Activated naive CD8-positive, alpha-beta T cell treated with anti-CD3 and anti-CD28 coated beads, Interleukin-2, amount 50 U/mL, for 24 hours (primary cell): ENCODE measurements around the gene SEL1L2.

Experiments used
- ATAC-seq: fragments of 150-1000 bp; cut with Tn5 transposase; one replicate; pipeline ENCODE4 v1.10.0; 2021
- DNase-seq: peaks from one replicate; pipeline ENCODE4 v3.0.0; 2021
- H3K27ac Mint-ChIP-seq: one replicate; pipeline ENCODE4 v1.8.0; 2021; ENCODE audit warnings: mild to moderate bottlenecking, mixed read lengths
- H3K27me3 Mint-ChIP-seq: one replicate; pipeline ENCODE4 v1.8.0; 2021; ENCODE audit warnings: mixed read lengths
- H3K36me3 Mint-ChIP-seq: one replicate; pipeline ENCODE4 v1.8.0; 2021; ENCODE audit warnings: low read depth, mixed read lengths
- H3K4me1 Mint-ChIP-seq: one replicate; pipeline ENCODE4 v1.8.0; 2021; ENCODE audit warnings: mixed read lengths
- H3K4me3 Mint-ChIP-seq: one replicate; pipeline ENCODE4 v1.8.0; 2021; ENCODE audit warnings: mild to moderate bottlenecking, moderate library complexity, mixed read lengths
- H3K9me3 Mint-ChIP-seq: one replicate; pipeline ENCODE4 v1.8.0; 2021; ENCODE audit warnings: mixed read lengths

Gene SEL1L2

DNA sequence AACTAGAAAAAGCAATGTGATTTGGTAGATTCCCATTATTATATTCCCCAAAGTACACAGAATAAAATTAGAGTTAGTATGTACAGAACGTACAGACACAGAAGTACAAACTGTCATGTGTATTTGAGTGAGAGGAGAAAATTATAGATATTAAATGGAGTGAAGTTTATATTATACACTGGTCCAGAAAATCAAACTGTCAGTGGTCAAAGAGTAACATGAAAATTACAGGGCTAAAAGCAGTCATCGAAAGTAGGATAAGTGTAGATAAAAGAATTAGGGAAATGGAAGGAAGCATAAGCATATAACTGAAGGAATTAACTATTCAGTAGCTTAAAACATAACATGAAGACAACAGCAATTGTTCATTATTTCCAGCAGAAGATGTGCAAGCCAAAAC is 30.3 kb downstream of the SEL1L2 start:
- H3K4me1 Mint-ChIP-seq: no peaks in the 10 kb centered on the region
- H3K9me3 Mint-ChIP-seq: no peaks in the 10 kb centered on the region
- no peak overlapping the region for H3K27ac Mint-ChIP-seq
- no peak for DNase-seq
- H3K36me3 Mint-ChIP-seq: no peaks in the 10 kb centered on the region
- H3K4me3 Mint-ChIP-seq: no peak overlapping the region
- no peak for ATAC-seq
- no peaks in the 10 kb centered on the region for H3K27me3 Mint-ChIP-seq

DNA sequence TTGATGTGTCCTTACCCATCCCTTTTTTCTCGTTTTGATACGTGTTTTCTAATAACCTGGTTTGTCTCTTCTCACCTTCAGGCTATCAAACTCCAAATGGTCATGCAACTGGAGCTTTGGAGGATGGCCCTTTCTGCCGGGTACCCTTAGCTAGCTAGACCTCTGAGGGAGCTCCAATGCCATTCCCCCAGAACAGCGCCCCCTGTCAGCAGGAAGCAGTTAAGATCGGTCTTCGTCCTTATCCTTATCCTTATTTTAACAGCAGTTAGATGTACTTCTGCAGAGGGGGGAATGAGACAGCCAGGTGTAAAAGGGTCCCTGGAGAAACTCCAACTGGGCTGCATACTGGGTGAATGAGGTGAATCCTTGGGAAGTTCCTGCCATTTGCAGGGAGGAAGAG is 37.2 kb downstream of the SEL1L2 start:
- peaks cover 6% of the 10 kb centered on the region for H3K9me3 Mint-ChIP-seq
- ATAC-seq: no peak

DNA sequence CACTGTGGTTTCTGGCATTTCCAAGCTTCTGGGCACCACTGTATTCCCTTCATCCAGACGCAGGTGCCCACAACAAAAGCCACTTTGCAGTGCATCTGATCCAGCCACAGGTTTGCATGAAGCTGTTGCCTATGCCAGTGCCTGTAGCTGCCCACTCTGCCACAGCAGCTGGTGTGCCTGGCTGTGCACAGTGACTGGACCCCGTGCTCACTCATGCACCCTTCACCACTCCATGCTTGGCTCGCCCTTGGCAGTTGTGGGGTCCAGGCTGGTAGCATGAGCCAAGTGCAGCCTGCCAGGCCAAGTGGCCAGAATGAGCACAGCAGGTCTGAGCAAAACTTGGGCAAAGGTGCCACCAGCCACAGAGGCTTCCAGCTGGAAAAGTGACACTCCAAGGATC is 42.7 kb downstream of the SEL1L2 start:
- Mint-ChIP-seq H3K36me3 (no peaks in the 10 kb centered on the region), H3K9me3 (no peaks in the 10 kb centered on the region), H3K4me3 (no peak overlapping the region), H3K27me3 (no peaks in the 10 kb centered on the region), H3K4me1 (no peaks in the 10 kb centered on the region), H3K27ac (no peak overlapping the region)
- DNase-seq: no peak
- ATAC-seq: no peak

More for the DNA sequence above, 37.2 kb downstream of the SEL1L2 start:
- H3K36me3 Mint-ChIP-seq: no peaks in the 10 kb centered on the region
- no peak overlapping the region for H3K27ac Mint-ChIP-seq
- no peaks in the 10 kb centered on the region for H3K27me3 Mint-ChIP-seq
- no peaks in the 10 kb centered on the region for H3K4me1 Mint-ChIP-seq
- H3K4me3 Mint-ChIP-seq: no peak overlapping the region
- no peak for DNase-seq

DNA sequence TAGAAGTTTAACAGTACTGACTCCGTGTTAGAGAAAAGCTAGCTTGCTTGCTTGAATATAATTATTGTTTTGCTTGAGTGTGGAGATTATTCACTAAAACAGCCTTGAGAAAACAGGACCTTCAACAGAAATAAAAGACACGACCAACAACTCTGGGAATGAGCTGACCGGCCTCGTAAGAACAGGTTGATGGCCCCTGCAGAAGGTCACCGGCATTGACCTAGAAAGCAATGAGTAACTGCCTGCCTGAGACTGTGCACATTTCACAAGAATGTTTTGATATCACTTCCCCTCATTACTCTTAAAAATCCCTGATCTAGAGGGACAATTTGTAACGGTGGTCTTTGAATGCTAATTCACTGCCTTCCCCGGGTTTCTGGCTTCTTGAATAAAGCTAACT is 49.4 kb downstream of the SEL1L2 start:
- ATAC-seq (no peak), DNase-seq (no peak)
- no peak overlapping the region for H3K4me3 Mint-ChIP-seq
- H3K27me3 Mint-ChIP-seq: no peaks in the 10 kb centered on the region
- H3K36me3 Mint-ChIP-seq: no peaks in the 10 kb centered on the region
- H3K27ac Mint-ChIP-seq: no peak overlapping the region
- no peaks in the 10 kb centered on the region for H3K4me1 Mint-ChIP-seq
- no peaks in the 10 kb centered on the region for H3K9me3 Mint-ChIP-seq

DNA sequence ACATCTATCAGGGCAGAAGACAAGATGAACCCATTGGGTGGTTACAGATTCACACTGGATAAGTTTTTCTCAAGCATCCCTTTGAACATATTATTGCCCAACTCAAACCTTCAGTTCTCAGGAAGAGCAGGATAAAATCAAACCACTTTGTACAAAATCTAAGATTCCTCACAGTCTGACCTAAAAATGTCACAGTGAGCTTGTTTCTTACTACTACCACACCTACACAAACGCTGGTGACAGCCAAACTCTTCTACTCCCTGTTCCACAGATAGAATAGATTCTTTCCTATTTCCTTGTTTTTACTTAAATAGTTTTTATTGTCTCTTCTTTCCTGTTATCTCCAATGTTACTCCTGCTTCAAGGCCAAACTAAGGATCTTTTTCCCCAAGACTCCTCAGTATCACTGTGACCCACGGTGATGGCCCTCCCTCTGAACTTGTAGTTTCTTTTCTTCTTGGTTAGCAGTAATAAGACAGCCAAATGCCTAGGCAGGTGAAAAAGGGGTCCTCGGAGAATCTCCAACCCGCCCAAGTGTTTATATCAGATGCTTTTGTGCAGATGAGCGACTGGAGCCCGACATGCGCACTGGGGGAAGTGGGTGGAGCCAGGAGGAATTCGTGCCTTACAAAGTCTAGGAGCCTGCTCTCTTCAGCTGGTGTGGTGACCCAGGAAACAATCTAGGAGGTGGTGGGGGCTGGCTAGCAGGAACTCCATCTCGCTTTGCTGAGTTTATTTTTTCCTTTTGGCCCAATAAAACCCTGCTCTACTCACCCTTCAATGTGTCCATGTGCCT is 53.4 kb downstream of the SEL1L2 start:
- Mint-ChIP-seq H3K4me1 (no peaks in the 10 kb centered on the region), H3K27ac (no peak overlapping the region), H3K36me3 (no peaks in the 10 kb centered on the region), H3K27me3 (no peaks in the 10 kb centered on the region), H3K9me3 (no peaks in the 10 kb centered on the region), H3K4me3 (no peak overlapping the region)
- DNase-seq: no peak
- ATAC-seq: no peak

DNA sequence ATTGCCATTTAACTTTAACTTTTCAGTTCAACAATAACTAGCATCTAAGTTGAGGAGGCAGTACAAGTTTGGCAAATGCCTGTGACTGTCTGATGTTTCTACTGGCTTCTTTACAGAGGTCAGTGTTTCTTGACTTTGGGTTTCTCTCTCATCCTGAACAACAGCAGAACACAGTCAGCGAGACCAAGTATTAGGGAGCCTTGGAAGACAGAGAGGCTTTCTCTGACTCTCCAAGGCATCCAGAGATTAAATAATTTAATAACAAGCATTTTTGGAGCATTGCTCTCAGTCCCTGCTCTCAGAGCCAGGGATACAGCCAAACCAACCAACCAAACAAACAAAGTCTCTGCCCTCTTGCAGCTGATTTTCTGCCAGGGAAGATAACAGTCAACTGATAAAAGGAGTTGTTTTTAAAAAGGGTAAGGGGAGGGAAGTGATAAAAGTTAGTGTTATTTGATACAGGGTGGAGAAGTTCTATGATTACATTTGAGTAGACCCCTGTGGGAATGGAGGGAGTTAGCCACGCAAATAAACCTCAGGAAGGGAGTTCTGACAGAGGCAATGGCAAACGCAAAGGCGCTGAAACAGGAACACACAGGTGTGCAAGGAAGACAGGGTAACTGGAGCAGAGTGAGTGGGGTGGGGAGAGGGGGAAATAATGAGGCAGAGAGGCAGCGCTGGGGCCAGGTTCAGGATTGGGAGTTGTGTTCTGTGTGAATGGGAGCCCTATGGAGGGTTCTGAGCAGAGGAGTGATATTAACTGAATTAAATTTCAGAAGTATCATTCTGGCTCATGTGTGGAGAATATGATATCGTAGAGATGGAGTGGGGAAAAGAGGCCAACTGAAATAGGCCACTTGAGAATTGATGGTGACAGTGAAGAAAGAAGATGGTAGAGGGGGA is 55.2 kb downstream of the SEL1L2 start:
- H3K4me3 Mint-ChIP-seq: no peak overlapping the region
- H3K27ac Mint-ChIP-seq: no peak overlapping the region
- no peaks in the 10 kb centered on the region for H3K9me3 Mint-ChIP-seq
- H3K36me3 Mint-ChIP-seq: no peaks in the 10 kb centered on the region
- DNase-seq (no peak), ATAC-seq (no peak)
- H3K27me3 Mint-ChIP-seq: no peaks in the 10 kb centered on the region
- no peaks in the 10 kb centered on the region for H3K4me1 Mint-ChIP-seq

DNA sequence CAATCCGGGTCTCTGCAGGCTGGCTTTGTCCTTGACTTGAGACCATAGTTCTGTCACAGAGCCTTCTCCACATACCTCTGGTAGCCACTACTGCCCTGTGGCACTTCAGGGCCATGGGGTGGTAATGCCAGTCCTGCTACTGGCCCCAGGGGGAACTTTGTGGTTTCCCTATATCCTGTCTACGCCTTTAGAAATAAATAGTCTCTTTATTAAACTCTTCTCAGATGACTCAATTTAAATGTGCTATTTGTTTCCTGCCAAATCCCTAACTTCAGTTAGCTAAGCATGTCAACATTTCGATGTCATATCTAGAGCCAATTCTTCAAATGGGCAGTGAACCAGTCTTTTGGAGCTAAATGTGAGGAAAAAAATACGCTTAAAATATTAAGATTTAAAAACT is 60.1 kb downstream of the SEL1L2 start:
- H3K4me1 Mint-ChIP-seq: no peaks in the 10 kb centered on the region
- H3K36me3 Mint-ChIP-seq: no peaks in the 10 kb centered on the region
- no peak overlapping the region for H3K4me3 Mint-ChIP-seq
- DNase-seq: no peak
- no peak overlapping the region for H3K27ac Mint-ChIP-seq
- no peaks in the 10 kb centered on the region for H3K9me3 Mint-ChIP-seq
- no peak for ATAC-seq
- H3K27me3 Mint-ChIP-seq: no peaks in the 10 kb centered on the region

DNA sequence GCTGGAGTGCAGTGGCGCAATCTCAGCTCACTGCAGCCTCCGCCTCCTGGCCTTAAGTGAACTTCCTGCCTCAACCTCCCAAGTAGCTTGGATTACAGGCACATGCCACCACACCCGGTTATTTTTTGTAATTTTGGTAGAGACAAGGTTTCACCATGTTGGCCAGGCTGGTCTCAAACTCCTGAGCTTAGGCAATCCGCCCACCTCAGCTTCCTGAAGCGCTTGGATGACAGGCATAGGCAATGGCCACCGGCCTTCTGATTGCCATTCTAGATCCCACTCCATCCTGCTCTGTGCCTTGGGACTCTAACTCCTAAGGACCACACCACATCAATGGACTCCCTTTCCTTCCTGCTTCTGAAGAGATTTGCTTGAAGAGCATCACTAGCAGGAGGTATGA is 60.6 kb downstream of the SEL1L2 start:
- H3K27me3 Mint-ChIP-seq: peaks cover 2% of the 10 kb centered on the region
- H3K27ac Mint-ChIP-seq: no peak overlapping the region
- H3K4me1 Mint-ChIP-seq: no peaks in the 10 kb centered on the region
- H3K9me3 Mint-ChIP-seq: no peaks in the 10 kb centered on the region
- H3K4me3 Mint-ChIP-seq: no peak overlapping the region
- DNase-seq (no peak), ATAC-seq (no peak)
- no peaks in the 10 kb centered on the region for H3K36me3 Mint-ChIP-seq

DNA sequence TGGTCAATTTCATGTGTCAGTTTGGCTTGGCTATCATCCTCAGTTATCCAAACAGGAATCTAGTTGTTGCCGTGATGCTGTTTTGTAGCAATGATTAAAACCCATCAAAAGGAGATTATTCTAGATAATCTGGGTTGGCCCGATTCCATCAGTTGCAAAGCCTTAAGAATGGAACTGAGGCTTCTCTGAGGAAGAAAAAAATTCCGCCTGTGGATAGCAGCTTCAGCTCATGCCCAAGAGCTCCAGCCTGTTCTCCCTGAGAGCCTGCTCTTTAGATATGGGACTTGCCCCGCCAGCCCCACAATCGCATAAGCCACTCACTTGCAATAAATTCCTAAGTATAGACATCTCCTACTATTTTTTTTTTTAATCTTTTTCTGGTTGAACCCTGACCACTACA is 61.5 kb downstream of the SEL1L2 start:
- no peak overlapping the region for H3K27ac Mint-ChIP-seq
- peaks cover 2% of the 10 kb centered on the region for H3K27me3 Mint-ChIP-seq
- H3K36me3 Mint-ChIP-seq: no peaks in the 10 kb centered on the region
- ATAC-seq (no peak), DNase-seq (no peak)
- H3K4me1 Mint-ChIP-seq: no peaks in the 10 kb centered on the region
- no peaks in the 10 kb centered on the region for H3K9me3 Mint-ChIP-seq
- no peak overlapping the region for H3K4me3 Mint-ChIP-seq

DNA sequence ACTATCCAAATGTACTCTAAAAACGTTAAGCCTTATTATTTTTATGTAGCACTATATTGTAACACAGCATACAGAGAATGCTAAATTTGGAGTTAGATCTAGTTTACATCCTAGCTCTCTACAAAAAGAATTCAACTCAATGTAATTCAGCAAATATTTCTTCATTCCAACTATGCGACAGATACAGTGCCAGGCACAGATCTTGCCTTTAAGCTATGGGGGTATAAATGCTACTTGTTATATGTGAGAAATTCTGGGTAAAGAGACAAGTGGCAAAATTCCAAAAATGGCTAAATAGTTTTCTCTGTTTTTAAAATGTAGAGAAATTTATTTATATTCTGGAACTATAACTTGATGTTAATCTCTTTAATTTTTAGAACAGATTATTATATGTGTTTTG is 63.2 kb downstream of the SEL1L2 start:
- Mint-ChIP-seq H3K27me3 (peaks cover 2% of the 10 kb centered on the region), H3K4me3 (no peak overlapping the region), H3K27ac (no peak overlapping the region), H3K9me3 (no peaks in the 10 kb centered on the region), H3K36me3 (no peaks in the 10 kb centered on the region), H3K4me1 (no peaks in the 10 kb centered on the region)
- ATAC-seq (no peak), DNase-seq (no peak)

DNA sequence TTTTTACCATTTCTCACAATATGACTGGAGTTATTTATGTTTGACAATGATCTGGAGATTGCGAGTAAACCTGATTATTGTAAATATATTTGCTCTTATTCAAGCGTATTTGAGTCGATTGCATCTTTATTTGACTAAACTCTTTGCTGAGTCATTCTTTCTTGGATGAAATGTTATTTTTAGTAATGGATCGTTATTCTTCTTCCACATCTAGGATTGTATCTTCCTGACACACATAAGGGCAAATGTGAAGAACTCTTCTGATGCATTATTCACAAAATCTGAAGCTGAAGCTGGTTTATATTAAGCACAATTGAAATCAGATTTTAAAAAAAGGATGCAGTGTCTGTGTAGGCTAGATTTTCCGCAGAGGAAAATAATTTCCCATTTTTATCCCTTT is 68.2 kb downstream of the SEL1L2 start:
- no peak overlapping the region for H3K4me3 Mint-ChIP-seq
- no peak overlapping the region for H3K27ac Mint-ChIP-seq

DNA sequence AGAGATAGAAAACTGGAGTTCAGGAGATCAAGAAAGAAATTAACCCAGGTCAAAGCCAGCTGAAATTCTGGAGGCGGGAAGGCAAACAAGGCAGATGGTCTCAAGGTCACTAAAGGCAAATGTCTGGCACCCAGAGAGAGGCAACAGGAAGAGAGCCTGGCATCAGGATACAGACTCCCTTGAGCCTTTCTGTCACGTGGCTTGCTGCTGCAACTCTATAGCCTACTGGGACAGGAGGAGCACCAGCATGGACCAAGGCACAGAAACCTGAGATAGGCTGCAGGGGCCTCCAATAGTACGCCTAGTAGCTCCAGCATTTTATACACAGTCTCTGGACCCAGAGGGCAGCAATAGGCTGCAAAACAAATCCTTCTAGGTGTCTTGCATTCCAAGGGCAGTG is 75.1 kb downstream of the SEL1L2 start:
- ATAC-seq: no peak
- peaks cover under 1% of the 10 kb centered on the region for H3K27me3 Mint-ChIP-seq
- H3K9me3 Mint-ChIP-seq: no peaks in the 10 kb centered on the region
- no peak overlapping the region for H3K27ac Mint-ChIP-seq
- no peak for DNase-seq
- no peaks in the 10 kb centered on the region for H3K4me1 Mint-ChIP-seq
- H3K4me3 Mint-ChIP-seq: no peak overlapping the region
- no peaks in the 10 kb centered on the region for H3K36me3 Mint-ChIP-seq

More for the DNA sequence above, 68.2 kb downstream of the SEL1L2 start:
- Mint-ChIP-seq H3K36me3 (no peaks in the 10 kb centered on the region), H3K27me3 (peaks cover 5% of the 10 kb centered on the region), H3K4me1 (no peaks in the 10 kb centered on the region), H3K9me3 (no peaks in the 10 kb centered on the region)
- ATAC-seq: no peak
- no peak for DNase-seq

DNA sequence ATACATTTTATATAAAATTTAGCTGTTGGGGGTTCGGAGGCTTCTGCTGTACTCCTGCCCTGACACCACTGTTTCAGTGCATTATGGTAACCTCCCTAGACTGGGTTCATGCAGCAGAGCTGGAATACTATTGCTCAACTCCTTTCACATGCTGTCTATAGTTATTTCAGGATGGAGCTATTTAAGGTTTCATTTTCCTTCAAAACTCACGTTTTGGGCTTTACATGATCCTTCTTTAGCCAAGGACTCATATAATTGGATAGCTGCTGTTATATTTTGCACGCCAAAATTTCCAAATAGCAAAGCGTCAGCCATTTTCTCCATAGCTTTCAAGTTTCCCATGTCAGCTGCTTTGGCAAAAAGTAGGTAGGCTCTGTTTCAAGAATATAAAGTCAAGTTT is 76.8 kb downstream of the SEL1L2 start:
- H3K36me3 Mint-ChIP-seq: no peaks in the 10 kb centered on the region
- peaks cover 3% of the 10 kb centered on the region for H3K27me3 Mint-ChIP-seq
- H3K4me3 Mint-ChIP-seq: no peak overlapping the region
- DNase-seq (no peak), ATAC-seq (no peak)
- no peaks in the 10 kb centered on the region for H3K4me1 Mint-ChIP-seq
- H3K27ac Mint-ChIP-seq: no peak overlapping the region
- no peaks in the 10 kb centered on the region for H3K9me3 Mint-ChIP-seq

DNA sequence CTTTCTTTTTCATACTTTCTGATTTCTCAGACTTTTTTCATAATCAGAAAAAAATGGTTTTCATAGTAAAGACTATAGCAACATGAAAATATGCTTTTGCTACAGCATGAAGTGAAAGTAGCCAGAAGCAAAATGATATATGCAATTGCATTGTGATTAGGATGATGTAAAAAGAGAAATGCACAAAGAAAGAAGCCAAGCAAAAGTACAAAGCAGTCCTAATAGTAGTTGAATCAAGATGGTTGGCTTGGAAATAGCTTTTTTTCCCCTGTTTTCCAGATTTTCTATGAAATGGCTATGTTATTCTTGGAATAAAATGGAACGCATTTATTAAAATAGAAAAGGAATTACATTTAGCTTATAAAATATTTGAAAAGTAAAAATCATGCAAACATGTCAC is 77.3 kb downstream of the SEL1L2 start:
- H3K27ac Mint-ChIP-seq: no peak overlapping the region
- H3K4me3 Mint-ChIP-seq: no peak overlapping the region
- peaks cover 3% of the 10 kb centered on the region for H3K27me3 Mint-ChIP-seq
- ATAC-seq (no peak), DNase-seq (no peak)
- no peaks in the 10 kb centered on the region for H3K36me3 Mint-ChIP-seq
- H3K4me1 Mint-ChIP-seq: no peaks in the 10 kb centered on the region
- no peaks in the 10 kb centered on the region for H3K9me3 Mint-ChIP-seq

DNA sequence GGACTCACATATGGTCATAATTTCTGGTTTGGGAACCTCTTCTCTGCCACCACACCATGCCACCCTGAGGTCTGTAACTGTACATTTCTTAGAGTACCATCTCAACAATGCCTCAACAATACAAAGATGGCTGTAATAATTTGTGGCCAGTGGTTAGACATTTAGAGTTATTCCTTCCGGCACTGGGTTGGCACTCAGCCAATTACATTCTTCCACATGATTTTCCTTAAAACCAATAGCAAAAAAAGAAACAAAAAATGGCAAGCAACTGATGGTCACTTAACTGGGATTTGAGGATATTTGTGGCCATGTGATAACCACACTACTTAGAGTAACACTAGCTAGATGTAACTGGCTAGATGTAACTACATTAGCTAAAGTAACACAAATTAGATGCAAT is 79.9 kb downstream of the SEL1L2 start:
- Mint-ChIP-seq H3K27ac (no peak overlapping the region), H3K36me3 (no peaks in the 10 kb centered on the region), H3K9me3 (no peaks in the 10 kb centered on the region), H3K4me3 (no peak overlapping the region), H3K4me1 (no peaks in the 10 kb centered on the region), H3K27me3 (peaks cover 3% of the 10 kb centered on the region)
- ATAC-seq (no peak), DNase-seq (no peak)
